ENCODE data around the gene PCDHB8.
"Not testable (repeated sequence)": the region's sequence is repeated elsewhere in the genome, so short reads cannot be mapped to it uniquely, and the experiment has no call there.

The PCDHB8 gene

DNA sequence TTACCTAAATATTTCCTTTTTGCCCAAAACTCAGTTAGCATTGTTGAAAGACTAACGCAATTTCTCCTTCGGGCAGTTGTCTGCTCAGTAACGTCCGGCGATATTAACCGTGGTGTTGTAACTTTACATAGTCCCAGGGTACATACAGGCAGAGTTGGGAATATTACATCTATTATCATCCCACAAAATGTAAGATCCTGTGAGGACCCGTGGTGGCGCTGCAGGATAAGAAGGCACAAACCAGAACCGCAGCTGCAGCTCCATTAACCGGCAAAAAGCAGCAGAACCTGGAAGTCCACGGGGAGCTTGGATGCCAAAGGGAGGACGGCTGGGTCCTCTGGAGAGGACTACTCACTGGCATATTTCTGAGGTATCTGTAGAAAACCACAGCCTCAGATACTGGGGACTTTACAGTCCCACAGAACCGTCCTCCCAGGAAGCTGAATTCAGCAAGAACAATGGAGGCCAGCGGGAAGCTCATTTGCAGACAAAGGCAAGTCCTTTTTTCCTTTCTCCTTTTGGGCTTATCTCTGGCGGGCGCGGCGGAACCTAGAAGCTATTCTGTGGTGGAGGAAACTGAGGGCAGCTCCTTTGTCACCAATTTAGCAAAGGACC, at the start of gene PCDHB8:
Gene PCDHB8, plus strand, starts transcription at position 214 of the 615 bp plus-strand sequence. Its CDS starts 245 bp downstream, at position 459.
- not testable (repeated sequence) for H3K4me1 Mint-ChIP-seq (ENCODE audit: low read depth); H3K27ac Mint-ChIP-seq; DNase-seq; H3K4me3 Mint-ChIP-seq; H3K36me3 Mint-ChIP-seq (ENCODE audit: low read depth)
- peaks cover 18% of the 10 kb centered on the region for H3K9me3 Mint-ChIP-seq
- H3K27me3 Mint-ChIP-seq: peaks cover 40% of the 10 kb centered on the region

DNA sequence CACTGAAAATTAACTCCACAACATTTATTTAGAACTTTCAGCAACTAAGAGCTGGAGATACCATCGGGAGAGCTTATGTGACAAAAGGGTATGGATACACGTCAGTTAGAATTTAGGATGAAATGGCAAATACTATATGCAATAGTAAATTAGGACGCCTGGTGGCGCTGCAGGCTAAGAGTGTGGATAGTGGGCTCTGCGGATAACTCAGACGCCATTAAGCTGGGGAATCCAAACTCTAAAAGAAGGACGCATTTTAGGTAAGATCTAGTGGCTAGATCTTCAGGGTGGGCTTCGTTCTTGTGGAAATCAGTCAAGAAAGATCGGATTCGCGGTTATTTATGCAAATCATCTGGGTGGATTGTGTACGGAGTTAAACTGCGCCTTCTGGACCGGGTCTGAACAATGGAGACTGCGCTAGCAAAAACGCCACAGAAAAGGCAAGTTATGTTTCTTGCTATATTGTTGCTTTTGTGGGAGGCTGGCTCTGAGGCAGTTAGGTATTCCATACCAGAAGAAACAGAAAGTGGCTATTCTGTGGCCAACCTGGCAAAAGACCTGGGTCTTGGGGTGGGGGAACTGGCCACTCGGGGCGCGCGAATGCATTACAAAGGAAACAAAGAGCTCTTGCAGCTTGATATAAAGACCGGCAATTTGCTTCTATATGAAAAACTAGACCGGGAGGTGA, 42.4 kb upstream of the PCDHB8 start, which contains the start of gene PCDHB5:
Gene PCDHB5, plus strand, starts transcription at position 177 of the 688 bp plus-strand sequence. Its CDS starts 229 bp downstream, at position 406.
- H3K4me1 Mint-ChIP-seq (ENCODE audit: low read depth): peaks cover 5% of the 10 kb centered on the region
- H3K27me3 Mint-ChIP-seq: peaks cover 41% of the 10 kb centered on the region
- H3K27ac Mint-ChIP-seq: no peak within 1 kb of the TSS
- H3K4me3 Mint-ChIP-seq: peak within 1 kb of the TSS; percentile 11
- peaks cover 3% of the 10 kb centered on the region for H3K36me3 Mint-ChIP-seq (ENCODE audit: low read depth)
- H3K9me3 Mint-ChIP-seq: peaks cover 45% of the 10 kb centered on the region
- no peak for DNase-seq

DNA sequence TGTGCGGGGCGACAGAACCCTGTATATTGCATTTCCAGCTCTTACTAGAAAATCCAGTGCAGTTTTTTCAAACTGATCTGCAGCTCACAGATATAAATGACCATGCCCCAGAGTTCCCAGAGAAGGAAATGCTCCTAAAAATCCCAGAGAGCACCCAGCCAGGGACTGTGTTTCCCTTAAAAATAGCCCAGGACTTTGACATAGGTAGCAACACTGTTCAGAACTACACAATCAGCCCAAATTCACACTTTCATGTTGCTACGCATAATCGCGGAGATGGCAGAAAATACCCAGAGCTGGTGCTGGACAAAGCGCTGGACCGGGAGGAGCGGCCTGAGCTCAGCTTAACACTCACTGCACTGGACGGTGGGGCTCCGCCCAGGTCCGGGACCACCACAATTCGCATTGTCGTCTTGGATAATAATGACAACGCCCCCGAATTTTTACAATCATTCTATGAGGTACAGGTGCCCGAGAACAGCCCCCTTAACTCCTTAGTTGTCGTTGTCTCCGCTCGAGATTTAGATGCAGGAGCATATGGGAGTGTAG, 41.8 kb upstream of the PCDHB8 start:
- Mint-ChIP-seq H3K4me3 (no peak overlapping the region), H3K4me1 (ENCODE audit: low read depth) (peaks cover 5% of the 10 kb centered on the region), H3K27ac (no peak overlapping the region), H3K9me3 (peaks cover 45% of the 10 kb centered on the region), H3K27me3 (peaks cover 39% of the 10 kb centered on the region), H3K36me3 (ENCODE audit: low read depth) (peaks cover 3% of the 10 kb centered on the region)
- DNase-seq: no peak

DNA sequence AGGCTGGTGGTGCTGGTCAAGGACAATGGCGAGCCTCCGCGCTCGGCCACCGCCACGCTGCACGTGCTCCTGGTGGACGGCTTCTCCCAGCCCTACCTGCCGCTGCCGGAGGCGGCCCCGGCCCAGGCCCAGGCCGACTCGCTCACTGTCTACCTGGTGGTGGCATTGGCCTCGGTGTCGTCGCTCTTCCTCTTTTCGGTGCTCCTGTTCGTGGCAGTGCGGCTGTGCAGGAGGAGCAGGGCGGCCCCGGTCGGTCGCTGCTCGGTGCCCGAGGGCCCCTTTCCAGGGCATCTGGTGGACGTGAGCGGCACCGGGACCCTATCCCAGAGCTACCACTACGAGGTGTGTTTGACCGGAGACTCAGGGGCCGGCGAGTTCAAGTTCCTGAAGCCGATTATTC, 40.2 kb upstream of the PCDHB8 start:
- Mint-ChIP-seq H3K27me3 (peaks cover 39% of the 10 kb centered on the region), H3K9me3 (peaks cover 45% of the 10 kb centered on the region)
- DNase-seq; H3K27ac Mint-ChIP-seq; H3K4me1 Mint-ChIP-seq (ENCODE audit: low read depth); H3K4me3 Mint-ChIP-seq; H3K36me3 Mint-ChIP-seq (ENCODE audit: low read depth): not testable (repeated sequence)

DNA sequence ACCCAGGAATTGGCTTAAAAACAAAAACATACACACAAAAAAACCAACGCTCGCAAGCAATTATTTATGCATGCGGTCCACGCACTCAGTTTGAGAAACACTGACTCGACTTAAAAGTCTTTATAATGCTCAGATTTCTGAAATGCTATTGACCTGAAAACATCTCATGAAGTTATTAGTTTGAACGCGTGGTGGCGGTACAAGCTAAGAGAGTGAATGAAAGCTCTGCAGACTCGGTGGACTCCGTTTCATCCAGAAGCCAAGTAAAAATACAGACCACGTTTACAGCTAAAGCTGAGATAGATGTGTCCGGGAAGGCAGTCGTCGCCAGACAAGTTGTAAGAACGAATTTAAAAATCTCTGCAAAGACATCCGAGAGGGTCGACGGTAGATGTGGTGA, 27.8 kb upstream of the PCDHB8 start, which contains the start of gene PCDHB6:
Gene PCDHB6, plus strand, starts transcription at position 246 of the 400 bp plus-strand sequence. CDS start 201 bp downstream, outside the sequence.
- Mint-ChIP-seq H3K4me3 (no peak within 1 kb of the TSS), H3K27ac (no peak within 1 kb of the TSS), H3K4me1 (ENCODE audit: low read depth) (peaks cover 5% of the 10 kb centered on the region), H3K9me3 (peaks cover 25% of the 10 kb centered on the region), H3K36me3 (ENCODE audit: low read depth) (peaks cover 9% of the 10 kb centered on the region), H3K27me3 (peaks cover 61% of the 10 kb centered on the region)
- no peak for DNase-seq

DNA sequence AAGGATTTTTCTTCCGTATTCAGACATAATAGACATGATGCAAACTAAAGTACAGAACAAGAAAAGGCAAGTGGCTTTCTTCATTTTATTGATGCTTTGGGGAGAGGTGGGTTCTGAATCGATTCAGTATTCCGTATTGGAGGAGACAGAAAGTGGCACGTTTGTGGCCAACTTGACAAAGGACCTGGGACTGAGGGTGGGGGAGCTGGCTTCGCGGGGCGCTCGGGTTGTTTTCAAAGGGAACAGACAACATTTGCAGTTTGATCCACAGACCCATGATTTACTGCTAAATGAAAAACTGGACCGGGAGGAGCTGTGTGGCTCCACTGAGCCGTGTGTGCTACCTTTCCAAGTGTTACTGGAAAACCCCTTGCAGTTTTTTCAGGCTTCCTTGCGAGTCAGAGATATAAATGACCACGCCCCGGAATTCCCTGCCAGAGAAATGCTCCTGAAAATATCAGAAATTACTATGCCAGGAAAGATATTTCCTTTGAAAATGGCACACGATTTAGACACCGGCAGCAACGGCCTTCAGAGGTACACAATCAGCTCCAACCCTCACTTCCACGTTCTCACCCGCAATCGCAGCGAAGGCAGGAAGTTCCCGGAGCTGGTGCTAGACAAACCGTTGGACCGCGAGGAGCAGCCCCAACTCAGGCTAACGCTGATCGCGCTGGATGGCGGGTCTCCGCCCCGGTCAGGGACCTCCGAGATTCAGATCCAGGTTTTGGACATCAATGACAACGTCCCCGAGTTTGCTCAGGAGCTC, 27.2 kb upstream of the PCDHB8 start:
- no peak overlapping the region for H3K27ac Mint-ChIP-seq
- H3K4me3 Mint-ChIP-seq: no peak overlapping the region

DNA sequence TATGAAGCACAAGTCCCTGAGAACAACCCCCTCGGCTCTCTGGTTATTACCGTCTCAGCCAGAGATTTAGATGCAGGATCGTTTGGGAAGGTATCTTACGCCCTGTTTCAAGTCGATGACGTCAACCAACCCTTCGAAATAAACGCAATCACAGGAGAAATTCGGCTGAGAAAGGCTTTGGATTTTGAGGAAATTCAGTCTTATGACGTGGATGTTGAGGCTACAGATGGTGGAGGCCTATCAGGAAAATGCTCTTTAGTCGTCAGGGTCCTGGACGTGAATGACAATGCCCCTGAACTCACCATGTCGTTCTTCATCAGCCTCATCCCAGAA, 26.6 kb upstream of the PCDHB8 start:
- DNase-seq: no peak
- no peak overlapping the region for H3K4me3 Mint-ChIP-seq
- H3K27me3 Mint-ChIP-seq: peaks cover 69% of the 10 kb centered on the region
- peaks cover 5% of the 10 kb centered on the region for H3K4me1 Mint-ChIP-seq (ENCODE audit: low read depth)
- H3K27ac Mint-ChIP-seq: no peak overlapping the region
- peaks cover 9% of the 10 kb centered on the region for H3K36me3 Mint-ChIP-seq (ENCODE audit: low read depth)
- peaks cover 27% of the 10 kb centered on the region for H3K9me3 Mint-ChIP-seq

More for the DNA sequence above, 27.2 kb upstream of the PCDHB8 start:
- H3K36me3 Mint-ChIP-seq (ENCODE audit: low read depth): peaks cover 9% of the 10 kb centered on the region
- peaks cover 25% of the 10 kb centered on the region for H3K9me3 Mint-ChIP-seq
- H3K4me1 Mint-ChIP-seq (ENCODE audit: low read depth): peaks cover 5% of the 10 kb centered on the region
- DNase-seq: no peak
- peaks cover 63% of the 10 kb centered on the region for H3K27me3 Mint-ChIP-seq

DNA sequence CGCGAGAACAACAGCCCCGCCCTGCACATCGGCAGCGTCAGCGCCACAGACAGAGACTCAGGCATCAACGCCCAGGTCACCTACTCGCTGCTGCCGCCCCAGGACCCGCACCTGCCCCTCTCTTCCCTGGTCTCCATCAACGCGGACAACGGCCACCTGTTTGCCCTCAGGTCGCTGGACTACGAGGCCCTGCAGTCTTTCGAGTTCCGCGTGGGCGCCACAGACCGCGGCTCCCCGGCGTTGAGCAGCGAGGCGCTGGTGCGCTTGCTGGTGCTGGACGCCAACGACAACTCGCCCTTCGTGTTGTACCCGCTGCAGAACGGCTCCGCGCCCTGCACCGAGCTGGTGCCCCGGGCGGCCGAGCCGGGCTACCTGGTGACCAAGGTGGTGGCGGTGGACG, 26.0 kb upstream of the PCDHB8 start:
- not testable (repeated sequence) for H3K4me1 Mint-ChIP-seq (ENCODE audit: low read depth); H3K27ac Mint-ChIP-seq; H3K4me3 Mint-ChIP-seq; DNase-seq
- peaks cover 11% of the 10 kb centered on the region for H3K36me3 Mint-ChIP-seq (ENCODE audit: low read depth)
- peaks cover 75% of the 10 kb centered on the region for H3K27me3 Mint-ChIP-seq
- peaks cover 32% of the 10 kb centered on the region for H3K9me3 Mint-ChIP-seq

DNA sequence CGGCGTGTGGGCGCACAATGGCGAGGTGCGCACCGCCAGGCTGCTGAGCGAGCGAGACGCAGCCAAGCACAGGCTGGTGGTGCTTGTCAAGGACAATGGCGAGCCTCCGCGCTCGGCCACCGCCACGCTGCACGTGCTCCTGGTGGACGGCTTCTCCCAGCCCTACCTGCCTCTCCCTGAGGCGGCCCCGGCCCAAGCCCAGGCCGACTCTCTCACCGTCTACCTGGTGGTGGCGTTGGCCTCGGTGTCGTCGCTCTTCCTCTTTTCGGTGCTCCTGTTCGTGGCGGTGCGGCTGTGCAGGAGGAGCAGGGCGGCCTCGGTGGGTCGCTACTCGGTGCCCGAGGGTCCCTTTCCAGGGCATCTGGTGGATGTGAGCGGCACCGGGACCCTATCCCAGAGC, 25.5 kb upstream of the PCDHB8 start:
- H3K9me3 Mint-ChIP-seq: peaks cover 35% of the 10 kb centered on the region
- peaks cover 80% of the 10 kb centered on the region for H3K27me3 Mint-ChIP-seq
- H3K4me3 Mint-ChIP-seq; DNase-seq; H3K27ac Mint-ChIP-seq; H3K4me1 Mint-ChIP-seq (ENCODE audit: low read depth): not testable (repeated sequence)
- H3K36me3 Mint-ChIP-seq (ENCODE audit: low read depth): peaks cover 11% of the 10 kb centered on the region

DNA sequence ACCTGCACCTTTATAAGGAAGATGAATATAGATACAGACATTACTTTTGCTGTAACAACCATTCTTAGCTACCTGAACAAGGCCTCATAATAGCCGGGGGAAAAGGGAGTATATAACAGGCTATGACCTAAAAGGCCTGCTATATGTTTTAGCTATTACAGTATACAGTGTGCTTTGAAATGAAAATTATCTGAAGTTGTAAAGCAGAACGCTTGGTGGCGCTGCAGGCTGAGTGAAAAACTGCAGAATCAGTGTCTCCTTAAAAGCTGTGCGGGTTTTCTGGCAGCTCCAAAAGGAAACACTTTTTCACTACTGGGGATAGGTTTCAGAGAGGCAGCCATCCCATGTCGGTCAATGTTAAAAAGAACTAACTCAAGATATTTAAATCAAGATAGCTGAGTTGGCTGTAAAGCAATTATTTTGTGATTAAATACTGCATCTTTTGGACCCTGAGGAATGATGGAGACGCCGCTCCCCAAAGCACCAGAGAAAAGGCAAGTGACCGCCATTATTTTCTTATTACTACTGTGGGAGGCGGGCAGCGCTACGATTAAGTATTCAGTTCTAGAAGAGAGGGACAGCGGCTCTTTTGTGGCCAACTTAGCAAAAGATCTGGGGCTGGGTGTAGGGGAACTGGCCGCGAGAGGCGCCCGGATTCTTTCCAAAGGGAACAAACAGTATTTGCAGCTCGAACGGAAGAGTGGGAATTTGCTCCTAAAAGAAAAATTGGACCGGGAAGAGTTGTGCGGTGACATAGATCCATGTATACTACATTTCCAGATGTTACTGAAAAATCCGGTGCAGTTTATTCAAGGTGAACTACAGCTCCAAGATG, 21.8 kb upstream of the PCDHB8 start:
- no peak for DNase-seq
- H3K4me1 Mint-ChIP-seq (ENCODE audit: low read depth): no peaks in the 10 kb centered on the region
- H3K27me3 Mint-ChIP-seq: peaks cover 66% of the 10 kb centered on the region
- peaks cover 10% of the 10 kb centered on the region for H3K36me3 Mint-ChIP-seq (ENCODE audit: low read depth)
- peaks cover 35% of the 10 kb centered on the region for H3K9me3 Mint-ChIP-seq
- H3K4me3 Mint-ChIP-seq: no peak overlapping the region
- H3K27ac Mint-ChIP-seq: no peak overlapping the region

DNA sequence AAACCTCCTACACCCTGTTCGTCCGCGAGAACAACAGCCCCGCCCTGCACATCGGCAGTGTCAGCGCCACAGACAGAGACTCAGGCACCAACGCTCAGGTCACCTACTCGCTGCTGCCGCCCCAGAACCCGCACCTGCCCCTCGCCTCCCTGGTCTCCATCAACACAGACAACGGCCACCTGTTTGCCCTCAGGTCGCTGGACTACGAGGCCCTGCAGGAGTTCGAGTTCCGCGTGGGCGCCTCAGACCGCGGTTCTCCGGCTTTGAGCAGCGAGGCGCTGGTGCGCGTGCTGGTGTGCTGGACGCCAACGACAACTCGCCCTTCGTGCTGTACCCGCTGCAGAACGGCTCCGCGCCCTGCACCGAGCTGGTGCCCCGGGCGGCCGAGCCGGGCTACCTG, 20.2 kb upstream of the PCDHB8 start:
- peaks cover 26% of the 10 kb centered on the region for H3K9me3 Mint-ChIP-seq
- H3K36me3 Mint-ChIP-seq (ENCODE audit: low read depth); H3K27ac Mint-ChIP-seq; DNase-seq; H3K4me1 Mint-ChIP-seq (ENCODE audit: low read depth); H3K4me3 Mint-ChIP-seq: not testable (repeated sequence)
- H3K27me3 Mint-ChIP-seq: peaks cover 53% of the 10 kb centered on the region

DNA sequence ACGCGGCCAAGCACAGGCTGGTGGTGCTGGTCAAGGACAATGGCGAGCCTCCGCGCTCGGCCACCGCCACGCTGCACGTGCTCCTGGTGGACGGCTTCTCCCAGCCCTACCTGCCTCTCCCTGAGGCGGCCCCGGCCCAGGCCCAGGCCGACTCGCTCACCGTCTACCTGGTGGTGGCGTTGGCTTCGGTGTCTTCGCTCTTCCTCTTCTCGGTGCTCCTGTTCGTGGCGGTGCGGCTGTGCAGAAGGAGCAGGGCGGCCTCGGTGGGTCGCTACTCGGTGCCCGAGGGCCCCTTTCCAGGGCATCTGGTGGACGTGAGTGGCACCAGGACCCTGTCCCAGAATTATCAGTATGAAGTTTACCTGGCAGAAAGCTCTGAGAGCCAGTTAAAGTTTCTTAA, 19.7 kb upstream of the PCDHB8 start:
- not testable (repeated sequence) for H3K4me3 Mint-ChIP-seq; DNase-seq; H3K27ac Mint-ChIP-seq; H3K4me1 Mint-ChIP-seq (ENCODE audit: low read depth); H3K36me3 Mint-ChIP-seq (ENCODE audit: low read depth)
- H3K27me3 Mint-ChIP-seq: peaks cover 49% of the 10 kb centered on the region
- H3K9me3 Mint-ChIP-seq: peaks cover 26% of the 10 kb centered on the region

DNA sequence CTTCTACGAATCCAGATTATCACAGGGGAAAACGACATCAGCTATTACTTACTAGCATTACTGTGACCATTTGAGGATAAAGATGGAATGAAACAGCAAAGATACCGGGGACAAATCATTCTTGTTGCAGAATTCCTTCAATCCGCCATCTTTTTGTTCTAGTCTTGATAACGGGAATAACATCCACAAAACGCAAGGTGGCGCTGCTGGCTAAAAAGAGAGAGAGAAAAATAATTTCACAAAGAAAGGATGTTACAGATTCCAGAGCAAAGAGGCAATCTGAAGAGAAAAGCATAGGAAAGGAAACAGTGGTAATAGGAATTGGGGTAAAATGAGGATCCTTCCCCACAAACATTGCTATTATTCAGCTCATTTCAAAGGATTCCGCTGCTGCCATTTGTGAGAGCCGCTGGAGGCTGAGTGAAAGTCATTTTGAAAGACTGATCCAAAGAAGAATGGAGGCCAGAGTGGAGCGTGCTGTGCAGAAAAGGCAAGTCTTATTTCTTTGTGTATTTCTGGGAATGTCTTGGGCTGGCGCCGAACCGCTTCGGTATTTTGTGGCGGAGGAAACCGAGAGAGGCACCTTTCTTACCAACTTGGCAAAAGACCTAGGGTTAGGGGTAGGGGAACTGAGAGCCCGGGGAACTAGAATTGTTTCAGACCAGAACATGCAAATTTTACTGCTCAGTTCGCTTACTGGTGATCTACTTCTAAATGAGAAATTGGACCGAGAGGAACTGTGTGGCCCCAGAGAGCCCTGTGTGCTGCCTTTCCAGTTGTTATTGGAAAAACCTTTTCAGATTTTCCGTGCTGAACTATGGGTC, 5.0 kb upstream of the PCDHB8 start, which contains the start of gene PCDHB7:
Gene PCDHB7, plus strand, starts transcription at position 264 of the 824 bp plus-strand sequence. Its CDS starts 192 bp downstream, at position 456.
- Mint-ChIP-seq H3K9me3 (peaks cover 15% of the 10 kb centered on the region), H3K27me3 (peaks cover 41% of the 10 kb centered on the region), H3K27ac (no peak within 1 kb of the TSS), H3K4me3 (no peak within 1 kb of the TSS), H3K4me1 (ENCODE audit: low read depth) (peaks cover 2% of the 10 kb centered on the region), H3K36me3 (ENCODE audit: low read depth) (peaks cover 7% of the 10 kb centered on the region)
- no peak for DNase-seq

Data from activated T-cell treated with anti-CD3 and anti-CD28 coated beads, Interleukin-2, amount 50 U/mL, for 24 hours (primary cell).